Fibroblast of peridontal ligament (primary cell): ENCODE data around the gene R3HCC1L.
"Not testable (repeated sequence)": the region's sequence is repeated elsewhere in the genome, so short reads cannot be mapped to it uniquely, and the experiment has no call there.

Experiments
- DNase-seq: peaks from one replicate; pipeline ENCODE4 v3.0.0-alpha.2; 2010; ENCODE audit errors: extremely low read depth

Gene R3HCC1L

DNA sequence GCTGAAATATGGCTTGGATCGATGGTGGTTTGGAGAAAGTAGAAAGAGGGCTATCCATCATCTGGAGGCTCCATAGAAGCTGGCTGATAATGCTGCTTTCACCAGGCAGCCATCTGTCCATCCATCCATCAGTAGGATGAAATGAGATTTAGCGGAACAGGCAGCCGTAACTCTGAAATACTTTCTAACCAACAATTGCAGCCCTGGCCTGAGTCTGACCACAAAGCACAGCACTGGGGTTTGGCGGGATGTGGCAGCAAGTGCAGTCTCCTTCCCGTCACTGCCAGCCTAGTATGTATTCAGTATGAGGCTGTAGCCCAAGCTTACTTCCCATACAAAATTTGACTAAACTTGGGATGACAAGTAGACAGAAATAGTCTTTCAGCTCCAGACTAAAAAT, 38.0 kb downstream of the R3HCC1L start:
- DNase-seq, result no peak

- DNase-seq, result no peak
Measured at GRCh38 chr10:98173260-98173659, 38.8 kb downstream of the R3HCC1L start.

- DNase-seq, result not testable (repeated sequence)
Measured at GRCh38 chr10:98182351-98182915, 48.0 kb downstream of the R3HCC1L start.

DNA sequence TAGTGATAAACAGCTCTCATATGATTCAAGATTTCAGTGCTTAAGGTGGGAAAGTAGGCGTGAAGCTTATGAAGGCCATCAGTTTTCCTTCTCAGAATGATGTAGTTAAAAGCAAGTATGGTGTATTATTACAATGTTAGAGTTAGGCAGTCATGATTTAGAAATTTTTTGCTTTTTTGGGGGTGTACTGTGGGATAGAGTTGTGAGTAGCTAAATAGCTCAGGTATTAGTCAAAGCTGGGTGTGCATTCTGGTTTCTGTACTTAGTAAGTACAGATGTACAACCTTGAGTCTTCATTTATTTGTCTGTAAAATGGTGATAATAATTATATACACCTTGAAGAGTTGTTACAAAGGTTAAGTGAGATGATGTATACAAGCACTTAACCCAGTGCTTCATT, 52.2 kb downstream of the R3HCC1L start:
- peak; percentile 6 for DNase-seq

- DNase-seq, result not testable (repeated sequence)
Measured at GRCh38 chr10:98190773-98191172, 56.3 kb downstream of the R3HCC1L start.

DNA sequence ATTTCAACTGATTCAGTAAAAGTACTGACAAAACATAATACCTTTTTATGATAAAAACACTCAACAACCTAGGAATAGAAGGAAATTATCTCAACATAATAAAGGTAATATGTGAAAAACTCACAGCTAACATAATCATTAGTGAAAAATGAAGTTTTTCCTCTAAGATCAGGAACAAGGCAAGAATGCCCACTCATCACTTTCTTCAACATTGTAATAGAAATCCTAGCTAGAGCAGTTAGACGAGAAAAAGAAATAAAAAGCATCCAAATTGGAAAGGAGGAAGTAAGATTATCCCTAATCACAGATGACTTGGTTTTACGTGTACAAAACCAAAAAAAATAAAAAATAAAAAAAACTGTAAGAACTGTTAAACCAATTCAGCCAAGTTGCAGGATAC, 58.6 kb downstream of the R3HCC1L start:
- no peak for DNase-seq

DNA sequence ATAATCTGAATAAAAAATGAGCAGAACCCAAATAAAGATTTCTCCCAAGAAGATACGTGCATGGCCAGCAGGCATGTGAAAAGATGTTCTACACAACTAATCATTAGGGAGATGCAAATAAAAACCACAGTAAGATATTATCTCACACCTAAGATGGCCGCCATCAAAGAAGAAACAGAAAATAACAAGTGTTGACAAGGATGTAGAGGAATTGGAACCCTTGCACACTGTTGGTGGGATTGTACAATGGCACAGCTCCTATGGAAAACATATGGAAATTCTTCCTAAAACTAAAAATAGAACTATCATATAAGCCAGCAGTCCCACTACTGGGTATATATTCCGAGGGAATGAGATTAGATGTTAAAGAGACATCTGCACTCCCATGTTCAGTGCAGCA, 60.2 kb downstream of the R3HCC1L start:
- DNase-seq, result no peak

DNA sequence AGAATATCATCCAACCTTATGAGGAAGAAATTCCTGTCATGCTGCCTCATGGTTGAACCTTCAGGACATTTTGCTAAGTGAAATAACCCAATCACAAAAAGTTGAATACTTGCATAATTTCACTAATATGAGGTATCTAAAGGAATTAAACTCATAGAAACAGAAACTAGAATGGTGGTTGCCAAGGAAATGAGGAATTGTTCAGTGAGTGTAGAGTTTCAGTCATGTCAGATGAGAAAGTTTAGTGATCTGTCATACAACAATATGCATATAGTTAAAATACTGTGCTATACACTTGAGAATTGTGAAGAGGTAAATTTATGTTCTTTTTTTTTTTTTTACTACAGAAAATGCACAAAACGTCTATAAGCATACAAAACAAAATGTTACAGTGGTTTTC, 60.7 kb downstream of the R3HCC1L start:
- peak; percentile 45 for DNase-seq

GRCh38 chr10:98196985-98197384, 62.5 kb downstream of the R3HCC1L start:
- DNase-seq, result no peak

- DNase-seq, result no peak
Measured at GRCh38 chr10:98201760-98202159, 67.3 kb downstream of the R3HCC1L start.

GRCh38 chr10:98202378-98202777, 67.9 kb downstream of the R3HCC1L start:
- no peak for DNase-seq

DNA sequence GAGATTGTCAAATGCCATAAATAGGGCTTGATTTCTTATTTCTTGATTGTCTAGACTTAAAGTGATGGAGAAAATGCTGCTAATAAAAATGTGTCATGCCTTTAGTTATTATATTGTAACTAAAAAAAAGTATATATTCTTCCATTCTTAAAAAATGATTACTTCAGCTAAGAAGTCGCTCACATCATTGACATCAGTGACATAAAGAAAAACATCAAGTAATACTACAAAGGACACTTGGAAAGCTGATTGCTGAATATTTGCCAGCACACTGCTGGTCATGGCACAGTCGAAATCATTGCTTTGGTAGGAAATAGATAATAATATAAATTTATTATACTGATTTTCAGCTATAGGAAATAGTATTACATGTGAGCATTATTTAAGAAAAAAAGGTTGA, 70.9 kb downstream of the R3HCC1L start:
- no peak for DNase-seq

DNA sequence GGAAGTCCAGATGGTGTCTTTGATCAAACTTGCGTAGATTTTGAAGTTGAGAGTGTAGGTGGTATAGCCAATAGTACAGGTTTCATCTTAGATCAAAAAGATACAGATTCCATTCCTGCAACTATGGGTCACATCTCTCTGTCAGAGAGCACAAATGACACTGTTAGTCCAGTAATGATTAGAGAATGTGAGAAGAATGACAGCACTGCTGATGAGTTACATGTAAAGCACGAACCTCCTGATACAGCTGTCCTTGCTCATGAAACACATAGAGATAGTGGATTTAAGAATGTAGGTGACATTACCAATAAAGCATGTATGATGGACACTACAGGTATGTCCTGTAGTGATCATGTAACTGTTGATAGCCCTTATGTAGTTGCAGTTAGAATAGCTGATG, 74.5 kb downstream of the R3HCC1L start:
- DNase-seq, result no peak

DNA sequence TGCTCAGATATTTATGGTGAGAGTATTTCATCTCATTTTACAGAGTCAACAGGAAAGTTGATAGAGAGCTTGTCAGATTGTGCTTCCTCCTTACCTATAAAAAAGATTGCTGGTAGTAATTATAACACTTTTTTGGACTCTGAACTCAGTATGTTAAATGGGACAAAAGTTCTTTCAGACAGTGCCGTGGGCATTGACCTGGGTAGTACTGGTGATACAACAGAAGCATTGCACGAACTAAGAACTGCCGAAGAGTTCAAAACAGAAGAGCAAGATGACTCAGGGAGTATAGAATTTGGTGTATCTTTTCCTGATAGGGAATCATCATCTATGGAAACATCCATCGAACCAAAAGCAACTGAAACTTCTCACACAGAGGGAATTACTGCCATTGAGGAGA, 75.0 kb downstream of the R3HCC1L start:
- no peak for DNase-seq

GRCh38 chr10:98212196-98212595, 77.7 kb downstream of the R3HCC1L start:
- DNase-seq, result no peak

DNA sequence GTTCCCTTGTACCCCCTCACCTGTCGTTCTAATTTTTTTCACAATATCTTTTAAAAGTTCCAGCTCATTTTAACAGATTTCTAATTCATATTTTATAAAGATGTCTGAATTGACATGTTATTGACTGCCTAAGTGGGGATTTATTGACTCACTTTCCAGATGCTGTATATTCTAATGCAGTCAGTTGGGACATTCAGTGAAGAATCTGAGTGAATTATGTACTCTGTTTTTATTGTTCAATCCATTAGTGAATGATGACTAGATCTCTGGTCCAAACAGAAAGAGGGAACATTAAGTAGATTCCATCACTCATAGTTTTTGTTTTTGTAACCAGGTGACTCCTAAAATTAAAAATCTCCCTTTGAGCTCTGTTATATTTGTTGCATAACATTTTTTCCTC, 79.3 kb downstream of the R3HCC1L start:
- DNase-seq, result no peak

- no peak for DNase-seq
Measured at GRCh38 chr10:98215373-98215772, 80.9 kb downstream of the R3HCC1L start.

DNA sequence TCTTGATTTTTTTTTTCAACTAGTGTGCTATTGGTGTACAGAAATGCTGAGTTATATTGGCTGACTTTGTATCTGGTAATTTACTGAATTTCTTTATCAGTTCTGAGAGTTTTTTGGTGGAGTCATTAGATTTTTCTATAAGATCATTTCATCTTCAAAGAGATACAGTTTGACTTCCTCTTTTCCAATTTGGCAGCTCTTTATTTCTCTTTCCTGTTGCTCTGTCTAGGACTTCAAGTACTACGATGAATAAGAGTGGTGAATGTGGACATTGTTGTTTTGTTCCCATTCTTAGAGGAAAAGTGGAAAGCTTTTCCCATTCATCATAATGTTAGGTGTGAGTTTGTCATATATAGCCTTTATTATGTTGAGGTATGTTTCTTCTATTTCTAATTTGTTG, 83.3 kb downstream of the R3HCC1L start:
- DNase-seq, result no peak

DNA sequence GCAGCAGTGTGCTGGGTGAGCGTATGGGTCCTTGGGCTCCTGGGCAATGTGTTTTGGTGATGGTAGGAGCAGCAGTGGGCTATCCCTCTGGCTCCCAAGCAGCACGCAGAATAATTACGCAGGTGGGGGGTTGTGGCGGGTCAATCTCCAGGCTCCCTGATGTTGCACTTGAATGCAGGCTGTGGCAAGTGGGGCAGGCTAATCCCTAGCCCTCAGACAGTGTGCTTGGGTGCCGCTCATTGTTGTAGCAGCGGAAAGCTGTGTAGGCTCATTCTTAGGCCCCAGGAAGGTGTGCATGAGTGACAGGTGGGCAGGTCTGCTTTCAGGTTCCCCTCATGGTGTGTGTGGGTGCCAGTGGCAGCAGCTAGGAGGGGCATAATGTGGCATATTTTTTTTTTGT, 89.4 kb downstream of the R3HCC1L start:
- DNase-seq, result no peak

- peak; percentile 64 for DNase-seq
Measured at GRCh38 chr10:98224509-98224908, 90.1 kb downstream of the R3HCC1L start.

DNA sequence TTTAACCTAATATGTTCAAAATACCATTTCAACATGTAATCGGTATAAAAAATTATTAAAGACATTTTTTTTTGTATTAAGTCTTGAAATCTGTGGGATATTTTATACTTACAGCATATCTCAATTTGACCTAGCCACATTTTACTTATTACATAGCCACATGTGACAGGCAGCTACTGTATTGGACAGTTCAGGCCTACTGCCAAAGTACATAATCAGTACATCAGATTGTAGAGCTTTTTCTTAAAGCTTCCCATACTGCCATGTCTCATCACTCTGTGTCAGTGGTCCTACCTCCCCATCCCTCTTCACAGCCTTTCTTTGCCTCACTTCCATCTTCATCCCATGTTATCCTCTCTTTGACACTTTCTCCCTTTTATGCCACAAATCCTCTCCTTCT, 90.5 kb downstream of the R3HCC1L start:
- DNase-seq, result peak; percentile 33

DNA sequence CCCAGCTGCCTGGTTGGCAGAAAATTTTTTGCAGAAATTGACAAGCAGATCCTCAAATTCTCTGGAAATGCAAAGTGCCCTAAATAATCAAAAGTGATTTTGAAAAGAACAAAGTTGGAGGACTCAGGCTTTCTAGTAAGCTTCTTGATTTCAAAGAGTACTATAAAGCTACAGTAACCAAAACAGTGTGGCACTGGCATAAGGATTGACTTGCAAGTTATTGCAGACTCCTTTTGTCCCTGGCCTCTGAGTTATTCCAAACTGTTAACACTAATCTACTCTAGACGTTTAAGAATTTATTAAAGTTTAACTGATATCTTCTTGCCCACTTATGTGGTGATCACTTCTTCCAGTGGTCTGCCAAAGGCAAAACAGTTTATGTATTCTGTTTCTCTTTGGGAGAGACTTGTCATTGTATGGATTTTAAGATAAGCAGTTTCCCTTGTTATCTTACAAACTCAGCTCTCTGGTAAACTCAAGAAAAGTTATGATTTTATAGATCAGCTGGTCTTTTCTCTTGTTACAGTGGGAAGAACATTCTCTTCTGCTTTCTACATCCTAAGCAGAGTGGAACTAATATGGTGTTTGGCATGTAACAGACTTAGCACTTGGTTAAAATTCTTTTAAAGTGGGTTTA, 92.2 kb downstream of the R3HCC1L start:
- no peak for DNase-seq

DNA sequence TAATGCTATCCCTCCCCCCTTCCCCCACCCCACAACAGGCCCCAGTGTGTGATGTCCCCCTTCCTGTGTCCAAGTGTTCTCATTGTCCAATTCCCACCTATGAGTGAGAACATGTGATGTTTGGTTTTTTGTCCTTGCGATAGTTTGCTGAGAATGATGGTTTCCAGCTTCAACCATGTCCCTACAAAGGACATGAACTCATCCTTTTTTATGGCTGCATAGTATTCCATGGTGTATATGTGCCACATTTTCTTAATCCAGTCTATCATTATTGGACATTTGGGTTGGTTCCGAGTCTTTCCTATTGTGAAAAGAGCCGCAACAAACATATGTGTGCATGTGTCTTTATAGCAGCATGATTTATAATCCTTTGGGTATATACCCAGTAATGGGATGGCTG, 93.3 kb downstream of the R3HCC1L start:
- DNase-seq, result not testable (repeated sequence)

DNA sequence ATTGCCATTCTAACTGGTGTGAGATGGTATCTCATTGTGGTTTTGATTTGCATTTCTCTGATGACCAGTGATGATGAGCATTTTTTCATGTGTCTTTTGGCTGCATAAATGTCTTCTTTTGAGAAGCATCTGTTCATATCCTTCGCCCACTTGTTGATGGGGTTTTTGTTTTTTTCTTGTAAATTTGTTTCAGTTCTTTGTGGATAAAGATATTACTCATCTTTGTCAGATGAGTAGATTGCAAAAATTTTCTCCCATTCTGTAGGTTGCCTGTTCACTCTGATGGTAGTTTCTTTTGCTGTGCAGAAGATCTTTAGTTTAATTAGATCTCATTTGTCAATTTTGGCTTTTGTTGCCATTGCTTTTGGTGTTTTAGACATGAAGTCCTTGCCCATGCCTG, 93.8 kb downstream of the R3HCC1L start:
- DNase-seq, result not testable (repeated sequence)
